HEK293 (cell line): Measurements from ENCODE around the gene PTPRJ.

Experiments used
- OSR2 ChIP-seq: fragments of 450-650 bp; formaldehyde crosslinking; IDR thresholded peaks from 2 replicates; pipeline ENCODE4 v1.5.1; 2016; ENCODE audit warnings: missing biosample characterization, missing genetic modification characterization
- PRDM2 ChIP-seq: fragments of 450-650 bp; formaldehyde crosslinking; IDR thresholded peaks from 2 replicates; pipeline ENCODE4 v1.5.1; 2016; ENCODE audit warnings: missing biosample characterization, missing genetic modification characterization, borderline replicate concordance
- PRDM4 ChIP-seq: fragments of 450-650 bp; formaldehyde crosslinking; IDR thresholded peaks from 2 replicates; pipeline ENCODE4 v1.5.1; 2017; ENCODE audit warnings: missing biosample characterization, missing genetic modification characterization
- ZEB2 ChIP-seq: fragments of 450-650 bp; formaldehyde crosslinking; IDR thresholded peaks from 2 replicates; pipeline ENCODE4 v1.5.1; 2016; ENCODE audit warnings: missing biosample characterization, missing genetic modification characterization
- ZNF121 ChIP-seq: fragments of 450-650 bp; formaldehyde crosslinking; IDR thresholded peaks from 2 replicates; pipeline ENCODE4 v1.5.1; 2016; ENCODE audit warnings: missing biosample characterization, missing genetic modification characterization
- ZNF132 ChIP-seq: fragments of 450-650 bp; formaldehyde crosslinking; IDR thresholded peaks from 2 replicates; pipeline ENCODE4 v1.5.1; 2017; ENCODE audit warnings: missing biosample characterization, missing genetic modification characterization, borderline replicate concordance
- ZNF169 ChIP-seq: fragments of 450-650 bp; formaldehyde crosslinking; IDR thresholded peaks from 2 replicates; pipeline ENCODE4 v1.5.1; 2016; ENCODE audit warnings: missing biosample characterization, missing genetic modification characterization
- ZNF302 ChIP-seq: fragments of 450-650 bp; formaldehyde crosslinking; IDR thresholded peaks from 2 replicates; pipeline ENCODE4 v1.5.1; 2016; ENCODE audit warnings: missing biosample characterization, missing genetic modification characterization, low read depth
- ZNF398 ChIP-seq: fragments of 450-650 bp; formaldehyde crosslinking; IDR thresholded peaks from 2 replicates; pipeline ENCODE4 v1.5.1; 2017; ENCODE audit warnings: missing biosample characterization, missing genetic modification characterization
- ZNF404 ChIP-seq: fragments of 450-650 bp; formaldehyde crosslinking; IDR thresholded peaks from 2 replicates; pipeline ENCODE4 v1.5.1; 2017; ENCODE audit warnings: missing biosample characterization, missing genetic modification characterization
- ZNF514 ChIP-seq: fragments of 450-650 bp; formaldehyde crosslinking; IDR thresholded peaks from 2 replicates; pipeline ENCODE4 v1.5.1; 2016; ENCODE audit warnings: missing biosample characterization, missing genetic modification characterization
- ZNF544 ChIP-seq: fragments of 450-650 bp; formaldehyde crosslinking; IDR thresholded peaks from 2 replicates; pipeline ENCODE4 v1.5.0; 2017; ENCODE audit warnings: missing biosample characterization, missing genetic modification characterization
- ZNF560 ChIP-seq: fragments of 450-650 bp; formaldehyde crosslinking; IDR thresholded peaks from 2 replicates; pipeline ENCODE4 v1.5.1; 2017; ENCODE audit warnings: missing biosample characterization, missing genetic modification characterization, borderline replicate concordance
- ZNF692 ChIP-seq: fragments of 450-650 bp; formaldehyde crosslinking; IDR thresholded peaks from 2 replicates; pipeline ENCODE4 v1.5.1; 2016; ENCODE audit warnings: missing biosample characterization, missing genetic modification characterization
- ZSCAN23 ChIP-seq: fragments of 450-650 bp; formaldehyde crosslinking; IDR thresholded peaks from 2 replicates; pipeline ENCODE4 v1.5.1; 2016; ENCODE audit warnings: missing biosample characterization, missing genetic modification characterization
- TF ChIP-seq, protein P1 (sequence below): fragments of 450-650 bp; formaldehyde crosslinking; IDR thresholded peaks from 2 replicates; pipeline ENCODE4 v1.5.1; 2016; ENCODE audit warnings: missing biosample characterization, missing genetic modification characterization
- TF ChIP-seq, protein P2 (sequence below): fragments of 450-650 bp; IDR thresholded peaks from 2 replicates; pipeline ENCODE4 v1.5.1; 2018; ENCODE audit warnings: missing biosample characterization, mild to moderate bottlenecking, missing genetic modification characterization
- TF ChIP-seq, protein P3 (sequence below): fragments of 450-650 bp; formaldehyde crosslinking; IDR thresholded peaks from 2 replicates; pipeline ENCODE4 v1.5.1; 2016; ENCODE audit warnings: missing biosample characterization, missing genetic modification characterization

The PTPRJ gene

GRCh38 chr11:48087974-48088681 is 107.8 kb downstream of the PTPRJ start (continued):
- peak; percentile 52; the same call in 1 of the 2 replicates for TF ChIP-seq PRDM4 (tag by site-specific recombination)
- TF ChIP-seq ZNF692, result no peak
- TF ChIP-seq, protein P1, sequence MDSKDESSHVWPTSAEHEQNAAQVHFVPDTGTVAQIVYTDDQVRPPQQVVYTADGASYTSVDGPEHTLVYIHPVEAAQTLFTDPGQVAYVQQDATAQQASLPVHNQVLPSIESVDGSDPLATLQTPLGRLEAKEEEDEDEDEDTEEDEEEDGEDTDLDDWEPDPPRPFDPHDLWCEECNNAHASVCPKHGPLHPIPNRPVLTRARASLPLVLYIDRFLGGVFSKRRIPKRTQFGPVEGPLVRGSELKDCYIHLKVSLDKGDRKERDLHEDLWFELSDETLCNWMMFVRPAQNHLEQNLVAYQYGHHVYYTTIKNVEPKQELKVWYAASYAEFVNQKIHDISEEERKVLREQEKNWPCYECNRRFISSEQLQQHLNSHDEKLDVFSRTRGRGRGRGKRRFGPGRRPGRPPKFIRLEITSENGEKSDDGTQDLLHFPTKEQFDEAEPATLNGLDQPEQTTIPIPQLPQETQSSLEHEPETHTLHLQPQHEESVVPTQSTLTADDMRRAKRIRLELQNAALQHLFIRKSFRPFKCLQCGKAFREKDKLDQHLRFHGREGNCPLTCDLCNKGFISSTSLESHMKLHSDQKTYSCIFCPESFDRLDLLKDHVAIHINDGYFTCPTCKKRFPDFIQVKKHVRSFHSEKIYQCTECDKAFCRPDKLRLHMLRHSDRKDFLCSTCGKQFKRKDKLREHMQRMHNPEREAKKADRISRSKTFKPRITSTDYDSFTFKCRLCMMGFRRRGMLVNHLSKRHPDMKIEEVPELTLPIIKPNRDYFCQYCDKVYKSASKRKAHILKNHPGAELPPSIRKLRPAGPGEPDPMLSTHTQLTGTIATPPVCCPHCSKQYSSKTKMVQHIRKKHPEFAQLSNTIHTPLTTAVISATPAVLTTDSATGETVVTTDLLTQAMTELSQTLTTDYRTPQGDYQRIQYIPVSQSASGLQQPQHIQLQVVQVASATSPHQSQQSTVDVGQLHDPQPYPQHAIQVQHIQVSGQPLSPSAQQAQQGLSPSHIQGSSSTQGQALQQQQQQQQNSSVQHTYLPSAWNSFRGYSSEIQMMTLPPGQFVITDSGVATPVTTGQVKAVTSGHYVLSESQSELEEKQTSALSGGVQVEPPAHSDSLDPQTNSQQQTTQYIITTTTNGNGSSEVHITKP (tag by site-specific recombination), result peak; percentile 57; the same call in 1 of the 2 replicates
- 0 out of 2 replicates have a peak, but pooled peaks have one; percentile 5 for TF ChIP-seq OSR2 (tag by site-specific recombination)
- no peak for TF ChIP-seq ZNF121
- no peak for TF ChIP-seq ZNF132 (tag by site-specific recombination)
- TF ChIP-seq, protein P2, sequence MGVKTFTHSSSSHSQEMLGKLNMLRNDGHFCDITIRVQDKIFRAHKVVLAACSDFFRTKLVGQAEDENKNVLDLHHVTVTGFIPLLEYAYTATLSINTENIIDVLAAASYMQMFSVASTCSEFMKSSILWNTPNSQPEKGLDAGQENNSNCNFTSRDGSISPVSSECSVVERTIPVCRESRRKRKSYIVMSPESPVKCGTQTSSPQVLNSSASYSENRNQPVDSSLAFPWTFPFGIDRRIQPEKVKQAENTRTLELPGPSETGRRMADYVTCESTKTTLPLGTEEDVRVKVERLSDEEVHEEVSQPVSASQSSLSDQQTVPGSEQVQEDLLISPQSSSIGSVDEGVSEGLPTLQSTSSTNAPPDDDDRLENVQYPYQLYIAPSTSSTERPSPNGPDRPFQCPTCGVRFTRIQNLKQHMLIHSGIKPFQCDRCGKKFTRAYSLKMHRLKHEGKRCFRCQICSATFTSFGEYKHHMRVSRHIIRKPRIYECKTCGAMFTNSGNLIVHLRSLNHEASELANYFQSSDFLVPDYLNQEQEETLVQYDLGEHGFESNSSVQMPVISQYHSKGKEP (tag by site-specific recombination), result peak; percentile 9; the same call in 1 of the 2 replicates
- no peak for TF ChIP-seq ZNF169 (tag by site-specific recombination)
- no peak for TF ChIP-seq ZNF404 (tag by site-specific recombination)
- TF ChIP-seq ZNF544, result no peak
- no peak for TF ChIP-seq ZSCAN23 (tag by site-specific recombination)
- no peak for TF ChIP-seq ZNF302 (tag by site-specific recombination)
- TF ChIP-seq ZEB2 (tag by site-specific recombination), result no peak
- TF ChIP-seq, protein P3, sequence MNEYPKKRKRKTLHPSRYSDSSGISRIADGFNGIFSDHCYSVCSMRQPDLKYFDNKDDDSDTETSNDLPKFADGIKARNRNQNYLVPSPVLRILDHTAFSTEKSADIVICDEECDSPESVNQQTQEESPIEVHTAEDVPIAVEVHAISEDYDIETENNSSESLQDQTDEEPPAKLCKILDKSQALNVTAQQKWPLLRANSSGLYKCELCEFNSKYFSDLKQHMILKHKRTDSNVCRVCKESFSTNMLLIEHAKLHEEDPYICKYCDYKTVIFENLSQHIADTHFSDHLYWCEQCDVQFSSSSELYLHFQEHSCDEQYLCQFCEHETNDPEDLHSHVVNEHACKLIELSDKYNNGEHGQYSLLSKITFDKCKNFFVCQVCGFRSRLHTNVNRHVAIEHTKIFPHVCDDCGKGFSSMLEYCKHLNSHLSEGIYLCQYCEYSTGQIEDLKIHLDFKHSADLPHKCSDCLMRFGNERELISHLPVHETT, result no peak
- TF ChIP-seq ZNF398 (tag by site-specific recombination), result no peak
- no peak for TF ChIP-seq PRDM2 (tag by site-specific recombination)
- no peak for TF ChIP-seq ZNF514 (tag by site-specific recombination)
- no peak for TF ChIP-seq ZNF560 (tag by site-specific recombination)
